ENCODE data around the gene RBP3. TPM values are rescaled to one million over a fixed set of nuclear protein-coding genes. Genes with fewer than 3 reads are reported as not detected.
A peak's percentile ranks its signal among the peaks of the same experiment; 100 is the strongest.

The RBP3 gene
- total RNA-seq, 2 donors from 2014 or later = not detected

- ATAC-seq (ENCODE audit: insufficient number of reproducible peaks, low FRiP score, low read depth) (no peak), DNase-seq (ENCODE audit: low spot score) (no peak)
- Histone ChIP-seq H3K36me3 (no peaks in the 10 kb centered on the region), H3K9me3 (no peaks in the 10 kb centered on the region), H3K27me3 (replicated peaks; ENCODE audit: insufficient read depth) (no peaks in the 10 kb centered on the region), H3K4me1 (ENCODE audit: control insufficient read depth in 1 of 2, low read depth in 2 of 2) (no peaks in the 10 kb centered on the region), H3K27ac (no peak overlapping the region), H3K4me3 (no peak overlapping the region)
- TF ChIP-seq, protein P1, sequence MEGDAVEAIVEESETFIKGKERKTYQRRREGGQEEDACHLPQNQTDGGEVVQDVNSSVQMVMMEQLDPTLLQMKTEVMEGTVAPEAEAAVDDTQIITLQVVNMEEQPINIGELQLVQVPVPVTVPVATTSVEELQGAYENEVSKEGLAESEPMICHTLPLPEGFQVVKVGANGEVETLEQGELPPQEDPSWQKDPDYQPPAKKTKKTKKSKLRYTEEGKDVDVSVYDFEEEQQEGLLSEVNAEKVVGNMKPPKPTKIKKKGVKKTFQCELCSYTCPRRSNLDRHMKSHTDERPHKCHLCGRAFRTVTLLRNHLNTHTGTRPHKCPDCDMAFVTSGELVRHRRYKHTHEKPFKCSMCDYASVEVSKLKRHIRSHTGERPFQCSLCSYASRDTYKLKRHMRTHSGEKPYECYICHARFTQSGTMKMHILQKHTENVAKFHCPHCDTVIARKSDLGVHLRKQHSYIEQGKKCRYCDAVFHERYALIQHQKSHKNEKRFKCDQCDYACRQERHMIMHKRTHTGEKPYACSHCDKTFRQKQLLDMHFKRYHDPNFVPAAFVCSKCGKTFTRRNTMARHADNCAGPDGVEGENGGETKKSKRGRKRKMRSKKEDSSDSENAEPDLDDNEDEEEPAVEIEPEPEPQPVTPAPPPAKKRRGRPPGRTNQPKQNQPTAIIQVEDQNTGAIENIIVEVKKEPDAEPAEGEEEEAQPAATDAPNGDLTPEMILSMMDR (IDR thresholded peaks at IDR 0.05) = no peak
Measured at GRCh38 chr10:47360419-47361040, 12.4 kb downstream of the RBP3 start.

DNA sequence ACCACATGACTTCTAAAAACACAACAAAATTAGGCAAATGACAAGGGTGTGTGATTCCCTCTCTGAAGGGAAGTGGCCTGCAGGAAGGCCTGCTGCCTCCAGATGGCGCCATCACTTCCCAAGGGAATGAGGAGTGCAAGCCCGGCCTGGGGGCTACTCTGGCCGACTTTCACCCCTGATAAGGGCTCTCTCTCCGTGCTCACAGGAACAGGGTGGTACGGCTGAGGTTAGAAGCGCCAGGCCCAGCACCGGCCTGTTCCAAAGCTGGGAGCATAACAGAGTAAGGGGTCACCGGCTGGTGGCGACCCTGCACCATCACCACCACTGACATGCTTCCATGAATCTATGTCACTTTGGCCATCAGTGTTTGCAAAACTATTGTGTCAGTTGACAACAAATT is 13.1 kb downstream of the RBP3 start:
- TF ChIP-seq, protein P1 (IDR thresholded peaks at IDR 0.05) = peak; percentile 44
- ATAC-seq (ENCODE audit: insufficient number of reproducible peaks, low FRiP score, low read depth) = no peak
- H3K27me3 ChIP-seq (replicated peaks; ENCODE audit: insufficient read depth) = no peaks in the 10 kb centered on the region
- no peak overlapping the region for H3K4me3 ChIP-seq
- no peaks in the 10 kb centered on the region for H3K9me3 ChIP-seq
- H3K27ac ChIP-seq = no peak overlapping the region
- H3K36me3 ChIP-seq = no peaks in the 10 kb centered on the region
- DNase-seq (ENCODE audit: low spot score) = no peak
- no peaks in the 10 kb centered on the region for H3K4me1 ChIP-seq (ENCODE audit: control insufficient read depth in 1 of 2, low read depth in 2 of 2)

DNA sequence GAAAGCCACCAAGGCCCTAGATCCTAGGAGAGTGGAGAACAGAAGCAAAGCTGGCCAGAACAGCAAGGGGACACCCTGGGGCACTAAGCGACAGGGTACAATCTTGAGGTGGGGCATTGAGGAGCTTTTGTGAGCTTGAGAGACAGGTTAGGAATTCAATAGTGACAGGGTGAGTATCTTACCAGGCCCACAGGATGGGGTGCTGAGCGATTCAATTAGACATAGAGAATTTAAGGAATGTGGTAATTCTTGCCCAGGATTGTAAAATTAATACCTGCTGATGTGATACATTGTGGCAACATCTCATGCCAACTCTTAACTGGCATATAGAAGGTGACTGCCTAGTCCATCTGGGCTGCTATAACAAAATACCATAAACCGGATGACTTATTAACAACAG is 14.0 kb downstream of the RBP3 start:
- TF ChIP-seq, protein P1 (IDR thresholded peaks at IDR 0.05) = no peak
- DNase-seq (ENCODE audit: low spot score) (no peak), ATAC-seq (ENCODE audit: insufficient number of reproducible peaks, low FRiP score, low read depth) (no peak)
- H3K27me3 ChIP-seq (replicated peaks; ENCODE audit: insufficient read depth) = no peaks in the 10 kb centered on the region
- no peaks in the 10 kb centered on the region for H3K9me3 ChIP-seq
- no peak overlapping the region for H3K4me3 ChIP-seq
- H3K4me1 ChIP-seq (ENCODE audit: control insufficient read depth in 1 of 2, low read depth in 2 of 2) = no peaks in the 10 kb centered on the region
- H3K36me3 ChIP-seq = no peaks in the 10 kb centered on the region
- no peak overlapping the region for H3K27ac ChIP-seq

- no peaks in the 10 kb centered on the region for H3K36me3 ChIP-seq
- DNase-seq (ENCODE audit: low spot score) = no peak
- no peaks in the 10 kb centered on the region for H3K27me3 ChIP-seq (replicated peaks; ENCODE audit: insufficient read depth)
- no peaks in the 10 kb centered on the region for H3K9me3 ChIP-seq
- TF ChIP-seq, protein P1 (IDR thresholded peaks at IDR 0.05) = no peak
- ATAC-seq (ENCODE audit: insufficient number of reproducible peaks, low FRiP score, low read depth) = no peak
- no peak overlapping the region for H3K27ac ChIP-seq
- no peaks in the 10 kb centered on the region for H3K4me1 ChIP-seq (ENCODE audit: control insufficient read depth in 1 of 2, low read depth in 2 of 2)
- H3K4me3 ChIP-seq = no peak overlapping the region
Measured at GRCh38 chr10:47363781-47364180, 15.6 kb downstream of the RBP3 start.

DNA sequence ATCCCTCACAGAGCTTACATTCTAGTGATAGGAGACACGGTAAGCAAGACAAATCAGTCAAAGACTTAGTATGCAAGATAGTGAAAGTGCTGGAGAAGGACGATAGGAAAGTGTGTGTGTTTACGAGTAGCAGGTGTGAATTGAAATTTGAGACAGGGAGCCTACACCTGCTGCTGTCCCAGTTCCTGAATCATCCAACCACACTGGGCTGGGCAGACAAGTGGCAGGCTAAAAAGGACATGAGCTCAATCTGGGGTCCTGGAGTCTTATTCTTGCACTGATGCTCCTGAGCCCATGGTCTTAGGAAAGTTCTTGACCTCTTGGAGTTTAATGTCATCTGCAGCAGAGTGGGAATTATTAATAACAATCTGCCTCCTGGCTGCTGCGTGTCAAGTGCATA is 16.2 kb downstream of the RBP3 start:
- DNase-seq (ENCODE audit: low spot score) = no peak
- ATAC-seq (ENCODE audit: insufficient number of reproducible peaks, low FRiP score, low read depth) = no peak

More for the DNA sequence above, 16.2 kb downstream of the RBP3 start:
- Histone ChIP-seq H3K27ac (no peak overlapping the region), H3K4me3 (no peak overlapping the region), H3K36me3 (no peaks in the 10 kb centered on the region), H3K4me1 (ENCODE audit: control insufficient read depth in 1 of 2, low read depth in 2 of 2) (no peaks in the 10 kb centered on the region), H3K27me3 (replicated peaks; ENCODE audit: insufficient read depth) (no peaks in the 10 kb centered on the region), H3K9me3 (no peaks in the 10 kb centered on the region)
- TF ChIP-seq, protein P1 (IDR thresholded peaks at IDR 0.05) = no peak

Data from thoracic aorta (tissue), 2 donors.